SU-DHL-6 (cell line): ENCODE results near the gene CALN1.

Source experiments
- CTCF ChIP-seq: fragments of 200-600 bp; sonication (generic); IDR thresholded peaks from one replicate; pipeline ENCODE4 v1.5.1; 2017; ENCODE audit warnings: antibody characterized with exemption, mild to moderate bottlenecking, low read length, moderate library complexity; ENCODE audit not compliant: insufficient read depth, poor library complexity, severe bottlenecking
- EZH2phosphoT487 ChIP-seq: fragments of 200-600 bp; sonication (generic), shearing (Covaris generic); conservative IDR thresholded peaks from 2 replicates; pipeline ENCODE4 v1.6.1; 2018; ENCODE audit warnings: mild to moderate bottlenecking, antibody characterized with exemption, low read length, moderate library complexity, mixed read lengths

GRCh38 chr7:71995111-71995510, 417.0 kb downstream of the CALN1 start:
- no peak for TF ChIP-seq CTCF
- TF ChIP-seq EZH2phosphoT487: no peak
